GM12864 (cell line): ENCODE measurements around the gene PHACTR1.
"Not testable (repeated sequence)": the region's sequence is repeated elsewhere in the genome, so short reads cannot be mapped to it uniquely, and the experiment has no call there.

Experiments
- DNase-seq: peaks from one replicate; pipeline ENCODE4 v3.0.0-alpha.2; 2011; ENCODE audit warnings: low read depth
- H3K4me3 ChIP-seq: 2 replicates; pipeline ENCODE4 v1.5.1; 2011; ENCODE audit warnings: mild to moderate bottlenecking, low read depth, low read length, control low read depth
- TF ChIP-seq, protein P1 (sequence below): IDR thresholded peaks from 2 replicates; pipeline ENCODE4 v1.5.1; 2011; ENCODE audit warnings: low read depth, mild to moderate bottlenecking, moderate library complexity, low read length, control low read depth, inconsistent platforms; ENCODE audit errors: missing control alignments

The PHACTR1 gene

DNA sequence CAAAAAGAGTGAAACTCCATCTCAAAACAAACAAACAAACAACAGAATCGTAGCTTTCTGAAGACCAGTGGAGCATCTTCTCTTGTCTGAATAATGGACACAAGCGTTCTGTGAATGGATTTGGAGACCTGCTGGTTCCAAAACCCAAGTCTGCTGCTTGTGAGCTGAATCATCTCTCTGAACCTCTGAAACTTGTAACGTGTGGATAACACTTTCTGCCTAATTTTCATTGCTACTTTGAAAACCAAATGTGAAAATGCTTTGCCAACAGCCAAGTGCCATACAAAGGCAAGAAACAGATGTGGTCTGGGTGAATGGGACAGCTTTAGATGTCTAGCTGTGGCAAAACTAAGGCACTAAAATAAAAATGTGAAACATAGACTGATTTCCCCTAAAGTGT lies 44.3 kb downstream of the PHACTR1 start:
- H3K4me3 ChIP-seq: no peak overlapping the region
- DNase-seq: no peak
- TF ChIP-seq, protein P1, sequence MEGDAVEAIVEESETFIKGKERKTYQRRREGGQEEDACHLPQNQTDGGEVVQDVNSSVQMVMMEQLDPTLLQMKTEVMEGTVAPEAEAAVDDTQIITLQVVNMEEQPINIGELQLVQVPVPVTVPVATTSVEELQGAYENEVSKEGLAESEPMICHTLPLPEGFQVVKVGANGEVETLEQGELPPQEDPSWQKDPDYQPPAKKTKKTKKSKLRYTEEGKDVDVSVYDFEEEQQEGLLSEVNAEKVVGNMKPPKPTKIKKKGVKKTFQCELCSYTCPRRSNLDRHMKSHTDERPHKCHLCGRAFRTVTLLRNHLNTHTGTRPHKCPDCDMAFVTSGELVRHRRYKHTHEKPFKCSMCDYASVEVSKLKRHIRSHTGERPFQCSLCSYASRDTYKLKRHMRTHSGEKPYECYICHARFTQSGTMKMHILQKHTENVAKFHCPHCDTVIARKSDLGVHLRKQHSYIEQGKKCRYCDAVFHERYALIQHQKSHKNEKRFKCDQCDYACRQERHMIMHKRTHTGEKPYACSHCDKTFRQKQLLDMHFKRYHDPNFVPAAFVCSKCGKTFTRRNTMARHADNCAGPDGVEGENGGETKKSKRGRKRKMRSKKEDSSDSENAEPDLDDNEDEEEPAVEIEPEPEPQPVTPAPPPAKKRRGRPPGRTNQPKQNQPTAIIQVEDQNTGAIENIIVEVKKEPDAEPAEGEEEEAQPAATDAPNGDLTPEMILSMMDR: no peak

DNA sequence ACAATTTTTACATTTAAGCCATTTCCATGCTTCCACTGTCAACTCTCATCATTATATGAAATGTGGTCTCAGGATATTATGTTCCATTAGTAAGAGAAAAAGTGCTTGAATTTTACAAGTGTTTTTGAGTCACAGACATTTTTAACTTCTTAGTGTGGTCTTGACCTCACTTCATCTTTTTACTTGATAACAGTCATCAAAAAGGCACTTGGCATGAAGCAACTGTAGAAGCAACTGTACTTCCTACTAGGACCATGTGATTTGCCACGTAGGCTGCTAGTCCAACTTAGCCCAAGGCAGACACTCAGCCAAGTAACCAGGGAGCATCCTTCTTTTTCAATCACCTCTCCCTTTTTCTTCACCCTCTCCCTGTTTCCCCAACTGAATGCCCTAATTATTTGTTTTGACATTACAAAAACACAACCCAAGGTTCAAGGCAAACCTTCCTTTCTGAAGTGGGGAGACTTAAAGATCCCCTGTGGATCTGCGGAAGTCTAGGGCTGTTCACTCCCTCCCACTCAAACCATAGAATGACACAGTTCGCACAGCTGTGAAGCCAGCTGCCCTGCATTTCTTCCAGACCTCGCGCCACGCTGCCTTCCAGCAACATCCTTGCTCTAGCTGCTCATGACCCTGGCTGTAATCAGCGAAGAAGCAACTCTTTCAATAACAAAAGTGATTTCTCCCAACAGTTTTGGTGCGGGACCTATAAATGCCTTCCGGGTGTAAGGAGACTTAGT lies 45.0 kb downstream of the PHACTR1 start:
- DNase-seq: no peak
- TF ChIP-seq, protein P1: no peak
- H3K4me3 ChIP-seq: no peak overlapping the region

DNA sequence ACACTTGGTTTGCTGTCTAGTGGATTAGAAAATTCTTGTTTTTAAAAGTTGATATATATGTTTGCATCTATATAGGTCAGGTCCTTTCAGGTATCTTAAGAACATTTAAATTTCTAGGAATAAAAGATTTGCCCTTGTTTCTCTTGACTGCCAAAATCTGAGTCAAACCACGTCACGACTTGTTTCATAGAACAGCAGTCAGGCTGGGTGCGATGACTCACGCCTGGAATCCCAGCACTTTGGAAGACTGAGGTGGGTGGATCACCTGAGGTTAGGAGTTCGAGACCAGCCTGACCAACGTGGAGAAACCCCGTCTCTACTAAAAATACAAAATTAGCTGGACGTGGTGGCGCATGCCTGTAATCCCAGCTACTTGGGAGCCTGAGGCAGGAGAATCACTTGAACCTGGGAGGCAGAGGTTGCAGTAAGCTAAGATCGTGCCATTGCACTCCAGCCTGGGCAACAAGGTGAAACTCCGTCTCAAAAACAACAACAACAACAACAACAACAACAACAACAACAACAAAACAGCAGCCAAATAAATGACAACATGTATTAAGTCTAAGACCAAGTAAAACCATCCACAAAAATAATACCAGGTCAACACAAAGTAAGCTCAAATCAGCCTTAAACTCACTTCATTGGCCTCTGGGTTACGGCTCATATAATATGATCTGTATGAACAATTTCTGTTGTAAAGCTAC lies 46.3 kb downstream of the PHACTR1 start:
- DNase-seq, H3K4me3 ChIP-seq: not testable (repeated sequence)

DNA sequence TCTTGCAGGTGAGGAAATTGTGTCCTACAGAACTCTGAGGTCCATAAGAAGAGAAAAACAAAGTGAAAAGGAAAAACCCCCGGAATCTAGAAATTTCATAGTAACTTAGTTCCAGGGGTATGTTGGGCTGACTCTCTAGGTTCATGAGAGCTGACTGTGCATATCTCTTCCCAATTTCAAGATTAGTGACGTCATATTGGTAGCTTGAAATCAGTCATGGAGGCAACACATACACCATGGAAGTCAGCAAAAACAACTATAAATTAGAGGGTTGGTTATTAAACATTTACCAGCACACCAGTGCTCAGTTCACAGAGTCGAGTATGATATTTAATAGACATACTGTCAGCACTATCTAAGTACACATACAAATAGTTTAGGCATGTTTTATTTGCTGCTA lies 49.8 kb downstream of the PHACTR1 start:
- TF ChIP-seq, protein P1: no peak
- no peak overlapping the region for H3K4me3 ChIP-seq
- DNase-seq: no peak

DNA sequence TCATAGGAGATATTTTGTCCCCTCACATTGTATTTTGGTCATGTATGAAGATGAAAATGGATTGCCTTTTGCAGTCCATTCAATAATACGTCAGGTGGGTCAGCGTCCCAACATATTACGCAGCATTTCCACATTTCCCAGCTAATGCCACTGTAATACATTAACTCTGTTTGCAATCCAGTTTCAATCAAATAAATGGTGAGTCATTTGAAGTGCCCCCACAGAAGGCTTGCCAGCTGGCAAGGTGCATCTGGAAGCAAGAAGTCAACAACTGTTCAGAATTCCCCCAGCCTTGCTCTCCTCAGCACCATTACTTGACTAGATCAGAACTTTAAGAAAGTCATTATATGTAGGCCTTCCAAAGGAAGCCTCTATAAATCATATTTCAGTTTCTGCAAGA lies 50.4 kb downstream of the PHACTR1 start:
- no peak for DNase-seq
- H3K4me3 ChIP-seq: no peak overlapping the region
- TF ChIP-seq, protein P1: no peak

DNA sequence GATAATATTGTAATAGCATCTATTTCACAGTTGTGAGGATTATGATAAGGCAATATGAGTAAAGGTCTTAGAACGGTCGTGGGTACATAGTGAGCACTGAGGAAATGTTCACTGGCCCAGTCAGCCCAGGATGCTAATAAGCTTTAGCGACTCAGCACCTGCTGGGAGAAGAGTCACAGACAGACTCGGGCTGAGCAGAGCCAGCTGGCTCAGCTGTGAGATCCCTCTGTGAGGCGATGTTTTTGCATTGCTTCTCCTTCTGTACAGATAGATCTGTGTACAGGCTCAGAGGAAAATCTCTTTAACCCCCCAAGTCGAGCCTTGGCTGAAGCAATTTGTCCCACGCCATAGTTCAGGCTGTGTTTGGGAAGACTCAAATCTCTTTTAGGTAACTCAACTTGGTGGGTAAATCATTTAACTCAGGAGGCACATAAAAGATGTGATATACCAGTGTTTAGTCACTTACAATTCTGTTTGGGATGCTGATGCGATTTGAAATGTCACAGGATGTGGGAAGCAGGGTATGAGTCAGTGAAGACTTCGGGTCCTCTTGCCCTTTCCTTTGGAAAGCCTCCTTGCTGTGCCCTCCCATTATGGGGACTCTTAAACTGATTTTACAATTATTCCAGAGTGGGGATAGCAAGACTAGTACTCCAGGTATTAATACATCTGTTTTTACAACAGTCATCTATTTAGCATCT lies 53.1 kb downstream of the PHACTR1 start:
- TF ChIP-seq, protein P1: no peak
- no peak for DNase-seq

DNA sequence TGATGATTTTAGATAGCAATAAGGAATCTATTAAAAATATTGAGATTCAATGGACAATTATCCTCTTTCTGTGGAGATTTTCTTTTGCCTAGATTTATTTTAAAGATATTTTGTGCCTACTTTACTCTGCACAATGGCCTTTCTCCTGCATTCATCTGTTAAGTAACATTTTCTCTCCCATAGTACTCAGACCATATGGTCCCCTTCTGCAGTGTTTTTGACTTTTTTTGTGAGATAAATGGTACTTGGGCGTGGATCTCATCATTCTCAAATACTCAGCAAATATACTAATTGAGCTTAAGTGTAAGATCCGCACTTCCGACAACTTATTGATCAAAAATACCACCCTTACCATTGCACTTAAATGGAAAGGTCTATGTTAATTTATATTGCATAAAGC lies 55.8 kb downstream of the PHACTR1 start:
- H3K4me3 ChIP-seq: no peak overlapping the region
- DNase-seq: no peak
- TF ChIP-seq, protein P1: no peak

More for the DNA sequence above, 53.1 kb downstream of the PHACTR1 start:
- H3K4me3 ChIP-seq: no peak overlapping the region
